GM10266 (cell line): ENCODE measurements around the gene CAPG.
A peak's percentile ranks its signal among the peaks of the same experiment; 100 is the strongest.

Source experiments
- DNase-seq: peaks from one replicate; pipeline ENCODE4 v3.0.0; 2012; ENCODE audit errors: extremely low spot score
- TF ChIP-seq, protein P1 (sequence below): IDR thresholded peaks from 2 replicates; pipeline ENCODE4 v1.5.1; 2012; ENCODE audit warnings: mild to moderate bottlenecking, low read depth; ENCODE audit not compliant: control insufficient read depth, insufficient read depth; ENCODE audit errors: missing control alignments

Gene CAPG

DNA sequence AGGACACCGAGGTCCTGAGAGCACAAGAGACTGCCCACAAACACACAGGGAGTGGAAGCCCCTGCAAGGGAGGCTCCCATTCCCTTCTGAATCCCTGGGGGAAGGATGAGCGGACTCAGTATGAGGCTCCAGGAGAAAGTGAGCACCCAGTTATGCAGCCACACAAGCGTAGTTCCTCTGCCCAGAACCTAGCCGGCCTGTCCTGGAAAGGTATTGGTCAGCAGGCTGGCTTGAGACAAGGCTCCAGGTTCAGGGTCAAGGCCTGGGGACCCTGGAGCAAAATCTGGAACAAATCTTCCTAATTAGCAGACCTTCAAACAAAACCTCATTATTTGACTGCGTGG lies 1.2 kb upstream of the CAPG start:
- TF ChIP-seq, protein P1, sequence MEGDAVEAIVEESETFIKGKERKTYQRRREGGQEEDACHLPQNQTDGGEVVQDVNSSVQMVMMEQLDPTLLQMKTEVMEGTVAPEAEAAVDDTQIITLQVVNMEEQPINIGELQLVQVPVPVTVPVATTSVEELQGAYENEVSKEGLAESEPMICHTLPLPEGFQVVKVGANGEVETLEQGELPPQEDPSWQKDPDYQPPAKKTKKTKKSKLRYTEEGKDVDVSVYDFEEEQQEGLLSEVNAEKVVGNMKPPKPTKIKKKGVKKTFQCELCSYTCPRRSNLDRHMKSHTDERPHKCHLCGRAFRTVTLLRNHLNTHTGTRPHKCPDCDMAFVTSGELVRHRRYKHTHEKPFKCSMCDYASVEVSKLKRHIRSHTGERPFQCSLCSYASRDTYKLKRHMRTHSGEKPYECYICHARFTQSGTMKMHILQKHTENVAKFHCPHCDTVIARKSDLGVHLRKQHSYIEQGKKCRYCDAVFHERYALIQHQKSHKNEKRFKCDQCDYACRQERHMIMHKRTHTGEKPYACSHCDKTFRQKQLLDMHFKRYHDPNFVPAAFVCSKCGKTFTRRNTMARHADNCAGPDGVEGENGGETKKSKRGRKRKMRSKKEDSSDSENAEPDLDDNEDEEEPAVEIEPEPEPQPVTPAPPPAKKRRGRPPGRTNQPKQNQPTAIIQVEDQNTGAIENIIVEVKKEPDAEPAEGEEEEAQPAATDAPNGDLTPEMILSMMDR: no peak
- no peak for DNase-seq

DNA sequence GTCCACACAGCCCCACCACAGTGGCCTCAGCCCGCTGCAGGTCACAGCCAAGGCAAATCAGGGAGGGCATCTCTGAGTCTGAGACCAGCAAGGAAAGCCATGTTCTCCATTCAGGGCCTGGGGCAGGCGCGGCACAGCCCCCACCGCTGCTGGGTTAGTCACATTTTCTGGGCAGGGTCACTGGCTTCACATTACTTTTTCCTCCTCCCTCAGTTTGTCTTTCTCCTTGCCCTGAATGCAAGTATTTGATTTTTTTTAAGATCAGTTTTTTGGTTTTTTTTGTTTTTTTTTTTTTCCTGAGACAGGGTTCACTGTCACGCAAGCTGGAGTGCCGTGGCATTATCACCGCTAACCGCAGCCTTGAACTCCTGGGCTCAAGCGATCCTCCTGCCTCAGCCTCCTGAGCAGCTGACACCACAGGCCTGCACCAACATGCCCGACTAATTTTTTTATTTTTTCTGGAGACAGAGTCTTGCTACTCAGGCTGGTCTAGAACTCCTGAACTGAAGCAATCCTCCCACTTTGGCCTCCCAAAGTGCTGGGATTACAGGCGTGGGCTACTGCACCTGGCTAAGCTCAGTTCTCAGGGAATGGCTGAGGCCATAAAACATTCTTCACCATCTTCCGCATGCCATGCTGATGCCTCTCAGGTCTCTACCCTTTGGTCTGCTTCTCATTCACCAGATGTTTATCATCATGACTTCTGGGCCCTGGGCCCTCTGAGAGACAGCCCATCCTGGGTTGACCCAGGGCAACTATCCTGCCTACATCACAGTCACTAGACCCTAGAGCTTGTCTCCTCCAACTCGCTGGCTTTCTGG lies 628 bp upstream of the CAPG start:
- TF ChIP-seq, protein P1: no peak
- DNase-seq: no peak

DNA sequence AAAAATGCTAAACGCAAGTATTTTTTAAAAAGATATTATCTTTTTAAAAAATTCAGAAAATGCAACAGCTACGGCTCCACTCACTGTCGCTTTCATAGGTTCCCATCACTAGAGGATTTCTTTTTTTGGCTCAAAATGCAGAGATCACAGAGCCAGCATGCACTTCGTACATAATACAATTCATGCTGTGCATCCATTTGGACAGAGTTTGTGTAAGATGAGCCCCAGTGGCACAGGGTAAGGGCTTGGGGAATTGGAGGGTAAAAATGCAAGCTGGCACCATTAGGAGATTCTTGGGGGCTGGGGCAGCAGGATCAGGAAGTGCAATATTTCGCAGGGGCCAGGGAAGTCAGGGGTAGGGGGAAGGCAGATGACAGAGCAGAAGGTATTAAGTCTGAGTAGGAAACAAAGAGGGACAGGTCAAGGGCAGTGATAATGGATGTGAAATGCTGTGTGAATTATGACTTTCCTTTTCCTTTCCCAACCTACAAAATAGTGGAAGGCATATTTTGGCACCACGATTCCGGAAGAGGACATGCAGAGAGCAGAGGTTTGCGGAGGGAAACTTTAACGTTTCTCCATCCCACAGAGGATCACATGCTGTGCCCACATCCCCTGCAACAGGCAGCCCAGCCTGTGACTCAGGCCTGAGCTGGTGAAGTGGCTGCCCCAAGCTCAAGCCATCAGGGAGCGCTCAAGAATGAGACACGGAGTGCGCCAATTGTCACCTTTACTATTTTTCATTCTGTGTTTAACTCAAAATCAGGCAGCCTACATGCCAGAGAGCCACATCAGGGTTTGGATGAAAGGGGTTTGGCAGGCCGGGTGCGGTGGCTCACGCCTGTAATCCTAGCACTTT lies 4.7 kb downstream of the CAPG start:
- DNase-seq: peak; percentile 47
- TF ChIP-seq, protein P1: no peak

DNA sequence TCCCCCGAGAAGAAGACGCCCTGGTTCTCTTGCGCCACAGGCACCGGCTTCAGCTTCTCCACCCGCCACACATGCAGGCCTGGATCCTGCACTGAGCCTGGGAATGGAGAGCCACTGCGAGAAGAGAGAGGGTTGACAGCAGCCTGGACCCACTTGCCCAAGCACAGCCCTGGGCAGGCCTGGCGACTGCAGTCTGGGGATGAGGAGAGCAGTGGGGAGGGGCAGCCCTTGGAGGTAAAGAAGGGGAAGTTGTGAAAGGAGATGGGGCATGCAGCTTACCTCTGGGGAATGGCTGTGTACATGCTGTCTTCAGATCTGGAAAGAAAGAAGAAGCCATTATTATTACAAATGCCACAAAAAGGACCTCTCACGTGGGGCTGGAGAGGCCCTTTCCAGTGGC lies 8.3 kb downstream of the CAPG start:
- no peak for DNase-seq
- TF ChIP-seq, protein P1: no peak

DNA sequence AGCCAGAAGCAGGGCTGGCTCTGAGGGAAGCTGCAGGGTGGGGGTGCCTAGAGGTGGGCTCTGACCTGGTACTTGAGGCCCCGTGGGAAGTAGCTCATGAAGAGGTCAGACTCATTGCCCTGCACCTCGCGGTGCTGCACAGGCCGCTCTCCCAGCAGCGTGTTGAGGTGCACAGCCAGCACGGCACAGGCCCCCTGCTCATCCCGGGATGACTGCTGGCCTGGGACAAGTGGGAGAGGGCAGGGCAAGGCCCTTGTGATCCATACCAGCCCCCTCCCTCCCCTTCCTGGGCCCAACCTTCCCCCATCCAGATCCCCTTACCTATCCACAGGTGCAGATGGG lies 8.7 kb downstream of the CAPG start:
- no peak for DNase-seq
- TF ChIP-seq, protein P1: no peak

DNA sequence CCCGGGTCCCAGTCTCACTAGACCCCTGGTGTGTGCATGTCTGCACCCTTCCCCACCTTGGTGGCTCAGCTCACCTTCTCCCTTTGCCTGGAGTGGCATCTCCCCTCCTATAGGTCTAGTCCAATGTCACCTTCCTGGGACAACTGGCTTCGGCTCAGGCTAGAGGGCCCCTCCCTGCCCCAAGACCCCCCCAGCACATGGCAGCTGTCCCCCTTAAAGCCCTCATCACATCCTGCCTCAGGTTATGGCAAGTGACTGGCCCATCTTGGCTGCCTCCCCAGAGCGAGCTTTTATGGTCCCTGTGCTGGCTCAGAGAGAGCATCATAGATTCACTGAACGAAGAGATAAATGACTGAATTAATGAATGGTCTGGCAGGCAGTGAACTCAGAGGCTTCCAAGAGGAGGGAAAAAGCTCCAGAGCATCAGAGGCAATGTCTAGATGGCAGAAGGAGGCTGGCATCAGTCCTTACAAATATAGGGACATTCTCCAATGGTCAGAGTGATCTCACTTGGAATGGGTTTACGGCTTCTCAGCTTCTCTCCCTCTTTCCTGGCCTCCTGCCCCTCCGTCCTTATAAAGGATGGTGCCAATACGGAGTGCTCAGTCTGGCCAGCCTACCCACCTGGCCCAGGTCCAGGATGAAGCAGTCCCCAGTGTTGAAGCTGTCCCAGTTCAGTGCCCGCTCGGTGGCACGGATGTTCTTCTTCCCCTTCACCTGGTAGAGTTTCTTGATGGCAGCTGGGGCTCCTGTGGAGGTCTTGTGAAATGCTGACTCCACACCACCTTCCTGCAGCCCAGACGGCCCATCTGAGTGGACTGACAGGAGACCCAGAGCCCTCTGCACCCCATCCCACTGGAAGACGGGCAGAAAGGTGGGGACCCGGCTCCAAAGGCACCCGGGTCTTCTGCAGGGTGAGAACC lies 9.4 kb downstream of the CAPG start:
- no peak for DNase-seq
- TF ChIP-seq, protein P1: no peak
